RWPE1 (cell line): ENCODE measurements around the gene ZNF778.
A peak's percentile ranks its signal among the peaks of the same experiment; 100 is the strongest.
"Not testable (repeated sequence)": the region's sequence is repeated elsewhere in the genome, so short reads cannot be mapped to it uniquely, and the experiment has no call there.

ENCODE experiments used
- CTCF ChIA-PET: fragments of 350-600 bp; sonication (Branson Sonifier 250); formaldehyde crosslinking; extraction: SDS; loops from one replicate; lab custom pipeline; 2021; lab: Yijun Ruan, JAX
- POLR2A ChIA-PET: fragments of 400-600 bp; formaldehyde crosslinking; extraction: SDS; loops from one replicate; lab custom pipeline; 2020; ENCODE audit warnings: antibody characterized with exemption; ENCODE audit not compliant: low non-redundant PET; lab: Yijun Ruan, JAX
- DNase-seq: peaks from one replicate; pipeline ENCODE4 v3.0.0; 2012; ENCODE audit warnings: low spot score
- H3K27ac ChIP-seq: fragments of 450-650 bp; 2 replicates; pipeline ENCODE4 v1.5.1; 2017
- CTCF ChIP-seq: fragments of 450-650 bp; conservative IDR thresholded peaks from 2 replicates; pipeline ENCODE4 v1.5.1; 2017; ENCODE audit warnings: low read depth, mild to moderate bottlenecking

Gene ZNF778

GRCh38 chr16:89191033-89191900 is 26.2 kb upstream of the ZNF778 start:
- H3K27ac ChIP-seq, result no peak overlapping the region
- POLR2A ChIA-PET, result no interaction called here
- no peak for DNase-seq
- no peak for TF ChIP-seq CTCF
- CTCF ChIA-PET, result interaction anchor here (0.6 kb wide), 1 partner anchor 15 kb away, joined by 4 read pairs; no protein-coding TSS in a partner anchor

DNA sequence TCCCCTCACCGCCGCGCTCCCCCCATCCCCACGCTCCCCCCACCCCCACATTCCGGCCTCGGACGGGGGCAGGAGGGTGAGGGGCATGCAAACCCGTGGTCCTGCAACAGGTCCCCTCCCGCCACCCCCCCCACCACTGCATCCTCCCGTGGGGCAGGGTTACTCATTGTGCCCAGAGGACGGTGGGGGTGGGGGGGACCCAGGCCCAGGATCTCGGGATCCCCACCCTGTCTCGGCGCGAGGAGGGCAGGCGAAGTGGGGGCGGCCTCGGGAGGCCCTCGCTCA is 25.7 kb upstream of the ZNF778 start:
- CTCF ChIA-PET, result no interaction called here
- TF ChIP-seq CTCF, result no peak
- POLR2A ChIA-PET, result no interaction called here
- no peak overlapping the region for H3K27ac ChIP-seq
- DNase-seq, result no peak

DNA sequence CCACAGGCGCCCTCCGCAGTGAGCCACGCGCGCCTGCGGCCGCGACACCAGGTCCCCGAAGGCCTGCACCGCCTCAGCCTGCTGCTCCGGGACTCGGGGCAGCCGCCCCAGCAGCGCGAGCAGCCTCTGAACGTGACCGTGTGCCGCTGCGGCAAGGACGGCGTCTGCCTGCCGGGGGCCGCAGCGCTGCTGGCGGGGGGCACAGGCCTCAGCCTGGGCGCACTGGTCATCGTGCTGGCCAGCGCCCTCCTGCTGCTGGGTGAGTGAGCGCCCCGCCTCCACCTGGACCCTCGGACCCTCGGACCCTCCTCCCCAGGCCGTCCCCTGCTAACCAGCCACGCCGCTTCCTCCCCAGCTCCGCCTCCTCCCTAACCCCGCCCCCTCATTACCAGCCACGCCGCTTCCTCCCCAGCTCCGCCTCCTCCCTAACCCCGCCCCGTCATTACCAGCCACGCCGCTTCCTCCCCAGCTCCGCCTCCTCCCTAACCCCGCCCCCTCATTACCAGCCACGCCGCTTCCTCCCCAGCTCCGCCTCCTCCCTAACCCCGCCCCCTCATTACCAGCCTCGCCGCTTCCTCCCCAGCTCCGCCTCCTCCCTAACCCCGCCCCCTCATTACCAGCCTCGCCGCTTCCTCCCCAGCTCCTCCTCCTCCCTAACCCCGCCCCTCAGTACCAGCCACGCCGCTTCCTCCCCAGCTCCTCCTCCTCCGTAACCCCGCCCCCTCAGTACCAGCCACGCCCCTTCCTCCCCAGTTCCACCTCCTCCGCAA is 25.1 kb upstream of the ZNF778 start:
- POLR2A ChIA-PET, result interaction anchor here (0.7 kb wide), 1 partner anchor 25 kb away, joined by 4 read pairs; the partner anchor contains the start of gene ZNF778
- H3K27ac ChIP-seq, result not testable (repeated sequence)
- peak; percentile 58 for DNase-seq
- CTCF ChIA-PET, result interaction anchor here (1.4 kb wide), 1 partner anchor 23 kb away, joined by 4 read pairs; no protein-coding TSS in a partner anchor

GRCh38 chr16:89192956-89193575 is 24.4 kb upstream of the ZNF778 start:
- ChIA-PET POLR2A (interaction anchor here (0.7 kb wide), 1 partner anchor 25 kb away, joined by 4 read pairs; the partner anchor contains the start of gene ZNF778), CTCF (interaction anchor here (1.4 kb wide), 1 partner anchor 23 kb away, joined by 4 read pairs; no protein-coding TSS in a partner anchor)
- DNase-seq, result peak; percentile 56
- H3K27ac ChIP-seq, result no peak overlapping the region
- no peak for TF ChIP-seq CTCF

DNA sequence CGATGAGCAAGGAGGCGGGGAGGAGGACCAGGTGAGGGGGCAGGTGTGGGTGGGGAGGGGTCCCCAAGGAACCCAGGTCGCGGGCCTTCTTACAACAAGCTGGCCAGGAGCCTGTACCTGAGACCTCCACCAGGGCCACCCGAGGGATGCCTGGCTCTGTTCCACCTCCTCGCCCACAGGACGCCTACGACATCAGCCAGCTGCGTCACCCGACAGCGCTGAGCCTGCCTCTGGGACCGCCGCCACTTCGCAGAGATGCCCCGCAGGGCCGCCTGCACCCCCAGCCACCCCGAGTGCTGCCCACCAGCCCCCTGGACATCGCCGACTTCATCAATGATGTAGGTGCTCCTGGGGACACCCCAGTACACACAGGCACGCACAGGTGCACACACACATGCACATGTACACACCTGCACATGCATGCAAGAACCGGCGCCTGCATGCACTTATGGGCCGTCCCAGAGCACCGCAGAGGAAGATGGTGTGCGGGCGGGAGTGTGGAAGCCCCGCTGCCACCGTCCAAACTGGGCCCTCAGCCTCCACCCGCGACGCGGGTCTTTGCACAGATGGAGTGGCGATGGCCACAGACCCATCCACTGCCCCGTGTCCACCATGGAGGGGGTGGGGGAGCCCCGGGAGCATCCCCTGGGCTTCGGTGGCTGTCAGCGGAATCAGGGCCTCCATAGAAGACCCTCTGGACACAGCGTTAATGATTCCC is 23.8 kb upstream of the ZNF778 start:
- TF ChIP-seq CTCF, result no peak
- H3K27ac ChIP-seq, result no peak overlapping the region
- no peak for DNase-seq
- ChIA-PET CTCF (interaction anchor here (1.4 kb wide), 1 partner anchor 22 kb away, joined by 4 read pairs; no protein-coding TSS in a partner anchor), POLR2A (no interaction called here)

GRCh38 chr16:89194340-89195311 is 22.9 kb upstream of the ZNF778 start:
- no peak for TF ChIP-seq CTCF
- ChIA-PET CTCF (no interaction called here), POLR2A (no interaction called here)
- no peak overlapping the region for H3K27ac ChIP-seq
- DNase-seq, result no peak
